DND-41 (cell line): ENCODE results near the gene NIPAL3.

Experiments
- ATAC-seq: fragments of 200-7000 bp; cut with Tn5 transposase; 3 replicates; pipeline ENCODE4 v1.9.1; 2021; ENCODE audit warnings: low read depth; ENCODE audit not compliant: insufficient read depth
- DNase-seq: peaks from one replicate; pipeline ENCODE4 v3.0.0-alpha.2; 2020
- H2AFZ ChIP-seq: 2 replicates; pipeline ENCODE4 v1.6.0; 2012; ENCODE audit warnings: low read depth, low read length
- H3K27ac ChIP-seq: 2 replicates; pipeline ENCODE4 v1.5.1; 2012; ENCODE audit warnings: low read length, inconsistent platforms
- H3K27me3 ChIP-seq: fragments of 200-600 bp; sonication (generic); 2 replicates; pipeline ENCODE4 v1.6.0; 2012; ENCODE audit warnings: low read length, mild to moderate bottlenecking, inconsistent platforms; ENCODE audit not compliant: insufficient read depth, poor library complexity
- H3K36me3 ChIP-seq: 2 replicates; pipeline ENCODE4 v1.5.1; 2012; ENCODE audit warnings: low read length, inconsistent platforms; ENCODE audit not compliant: insufficient read depth
- H3K4me1 ChIP-seq: 2 replicates; pipeline ENCODE4 v1.5.1; 2012; ENCODE audit warnings: mild to moderate bottlenecking, low read length; ENCODE audit not compliant: insufficient read depth
- H3K4me2 ChIP-seq: 2 replicates; pipeline ENCODE4 v1.6.0; 2012; ENCODE audit warnings: mild to moderate bottlenecking, moderate library complexity, low read length, inconsistent platforms; ENCODE audit not compliant: insufficient read depth
- H3K4me3 ChIP-seq, 2 experiments: fragments of 200-600 bp in 1 of 2; shearing (Covaris generic) in 1 of 2; 2 replicates each; pipeline ENCODE4 v1.5.1; 2012 to 2016; ENCODE audit warnings: inconsistent platforms in 2 of 2, low read length in 2 of 2, mild to moderate bottlenecking in 2 of 2, low read depth in 1 of 2, moderate library complexity in 1 of 2
- H3K79me2 ChIP-seq: 2 replicates; pipeline ENCODE4 v1.6.0; 2012; ENCODE audit warnings: low read length, inconsistent platforms; ENCODE audit not compliant: insufficient read depth
- H3K9ac ChIP-seq: 2 replicates; pipeline ENCODE4 v1.6.0; 2012; ENCODE audit warnings: low read depth, mild to moderate bottlenecking, inconsistent platforms, low read length, moderate library complexity
- H3K9me3 ChIP-seq: 2 replicates; pipeline ENCODE4 v1.5.1; 2012; ENCODE audit warnings: low read length, moderate library complexity, mild to moderate bottlenecking, inconsistent platforms; ENCODE audit not compliant: insufficient read depth, severe bottlenecking
- H4K20me1 ChIP-seq: 2 replicates; pipeline ENCODE4 v1.6.0; 2012; ENCODE audit warnings: low read length; ENCODE audit not compliant: insufficient read depth
- CTCF ChIP-seq: IDR thresholded peaks from 2 replicates; pipeline ENCODE4 v1.5.1; 2012; ENCODE audit warnings: borderline replicate concordance, low read length, moderate library complexity, mild to moderate bottlenecking; ENCODE audit not compliant: poor library complexity, severe bottlenecking; ENCODE audit errors: extremely low read depth
- EZH2 ChIP-seq: IDR thresholded peaks from 3 replicates; pipeline ENCODE4 v1.6.1; 2012; ENCODE audit warnings: borderline replicate concordance, low read depth, mild to moderate bottlenecking, moderate library complexity, low read length, inconsistent platforms; ENCODE audit not compliant: severe bottlenecking

Gene NIPAL3

DNA sequence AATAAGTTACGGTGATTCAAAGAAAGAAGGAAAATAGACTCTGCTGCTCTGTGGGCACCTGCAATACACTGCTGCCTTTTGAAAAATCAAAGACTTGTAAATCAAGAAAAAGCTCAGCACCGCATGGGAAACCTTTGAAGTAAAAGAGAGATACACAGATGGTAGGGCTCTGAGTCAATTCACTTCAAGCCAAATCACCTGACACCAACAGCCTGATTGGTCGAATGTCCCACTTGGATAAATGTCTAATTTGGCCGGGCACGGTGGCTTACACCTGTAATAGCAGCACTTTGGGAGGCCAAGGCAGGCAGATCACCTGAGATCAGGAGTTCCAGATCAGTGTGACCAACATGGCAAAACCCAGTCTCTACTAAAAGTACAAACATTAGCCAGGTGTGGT, 67.8 kb downstream of the NIPAL3 start:
- Histone ChIP-seq H3K4me1 (peaks cover 44% of the 10 kb centered on the region), H4K20me1 (no peaks in the 10 kb centered on the region), H3K79me2 (no peaks in the 10 kb centered on the region), H3K27ac (no peak overlapping the region), H3K4me3 (no peak overlapping the region), H3K9ac (no peak overlapping the region), H3K36me3 (no peaks in the 10 kb centered on the region; the same call in 1 of the 2 replicates), H2AFZ (no peak overlapping the region), H3K9me3 (no peaks in the 10 kb centered on the region), H3K27me3 (no peaks in the 10 kb centered on the region), H3K4me2 (no peak overlapping the region)
- DNase-seq: no peak
- TF ChIP-seq CTCF (no peak), EZH2 (no peak)
- no peak for ATAC-seq

DNA sequence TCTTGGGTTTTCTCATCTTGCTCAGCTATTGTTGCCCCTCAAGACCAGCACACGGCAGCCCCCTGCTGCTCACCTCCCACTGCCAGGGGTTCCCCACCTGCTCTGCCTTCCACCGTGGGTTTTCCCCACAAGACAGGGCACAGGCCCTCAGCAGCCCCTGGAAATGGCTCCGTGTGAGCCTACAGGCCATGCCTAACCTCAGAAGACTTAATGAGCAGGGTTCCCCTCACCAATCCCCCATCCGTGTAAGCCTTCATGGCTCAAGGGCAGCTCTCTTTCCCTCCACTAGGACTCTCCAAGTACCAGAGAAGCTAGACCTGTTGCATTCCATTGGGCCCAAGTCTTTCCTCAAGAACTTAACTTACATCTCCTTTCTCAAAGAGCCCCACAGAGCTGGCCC, 68.6 kb downstream of the NIPAL3 start:
- H3K9ac ChIP-seq: no peak overlapping the region

DNA sequence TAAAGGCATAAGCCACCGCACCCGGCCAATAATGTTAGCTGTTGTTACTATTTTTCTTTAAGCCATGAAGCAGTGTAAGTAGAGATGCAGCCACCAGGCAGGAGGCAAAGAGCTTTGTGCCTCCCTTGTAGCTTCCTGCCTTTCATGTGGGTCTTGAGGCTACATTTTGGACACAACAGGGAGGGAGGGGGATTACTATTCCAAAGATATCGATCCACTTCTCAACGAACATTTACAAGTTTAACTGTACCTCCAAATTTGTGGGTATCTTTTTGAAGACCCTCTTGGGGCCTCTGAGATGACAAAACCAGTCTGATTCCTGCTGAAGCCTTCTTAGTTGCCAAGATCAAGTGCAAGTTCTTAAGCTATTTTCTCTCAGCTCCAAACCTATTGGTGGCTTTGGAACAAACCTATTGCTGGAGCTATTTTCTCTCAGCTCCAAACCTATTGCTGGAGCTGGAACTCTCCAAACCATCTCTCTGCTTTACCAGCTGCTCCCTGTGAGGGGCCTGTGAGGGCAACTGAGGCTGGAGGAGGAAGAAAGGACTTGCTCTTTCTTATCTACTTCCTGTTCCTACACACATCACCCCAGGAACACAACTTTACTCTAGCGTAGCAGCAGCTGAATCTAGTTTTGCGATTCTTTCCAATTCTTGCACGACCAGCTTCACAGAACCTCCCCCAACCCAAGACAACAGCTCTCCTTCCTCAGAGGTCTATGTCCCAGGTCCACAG, 70.9 kb downstream of the NIPAL3 start:
- DNase-seq (peak; percentile 65), ATAC-seq (peak; percentile 83)
- peak overlapping the region; percentile 45 for H3K27ac ChIP-seq
- H3K4me2 ChIP-seq: peak overlapping the region; percentile 28; the same call in 1 of the 2 replicates
- H3K79me2 ChIP-seq: no peaks in the 10 kb centered on the region
- no peaks in the 10 kb centered on the region for H4K20me1 ChIP-seq
- no peak overlapping the region for H3K4me3 ChIP-seq
- H3K9me3 ChIP-seq: no peaks in the 10 kb centered on the region
- no peak for TF ChIP-seq CTCF
- no peak for TF ChIP-seq EZH2
- H2AFZ ChIP-seq: peak overlapping the region; percentile 48; the same call in 1 of the 2 replicates
- no peaks in the 10 kb centered on the region for H3K27me3 ChIP-seq
- no peak overlapping the region for H3K9ac ChIP-seq
- peaks cover 33% of the 10 kb centered on the region for H3K4me1 ChIP-seq
- H3K36me3 ChIP-seq: no peaks in the 10 kb centered on the region; the same call in 1 of the 2 replicates

More for the DNA sequence above, 68.6 kb downstream of the NIPAL3 start:
- H3K4me1 ChIP-seq: peaks cover 44% of the 10 kb centered on the region
- no peak overlapping the region for H3K27ac ChIP-seq
- no peaks in the 10 kb centered on the region for H4K20me1 ChIP-seq
- TF ChIP-seq CTCF: no peak
- TF ChIP-seq EZH2: no peak
- H2AFZ ChIP-seq: no peak overlapping the region
- DNase-seq (no peak), ATAC-seq (no peak)
- H3K9me3 ChIP-seq: no peaks in the 10 kb centered on the region
- no peaks in the 10 kb centered on the region for H3K79me2 ChIP-seq
- no peak overlapping the region for H3K4me2 ChIP-seq
- no peaks in the 10 kb centered on the region for H3K27me3 ChIP-seq
- H3K36me3 ChIP-seq: no peaks in the 10 kb centered on the region; the same call in 1 of the 2 replicates
- H3K4me3 ChIP-seq: no peak overlapping the region
